GM18861 (cell line): Measurements from ENCODE around the gene ERP29.
"Not testable (repeated sequence)": the region's sequence is repeated elsewhere in the genome, so short reads cannot be mapped to it uniquely, and the experiment has no call there.

Source experiments
- ATAC-seq: cut with Tn5 transposase; IDR thresholded peaks from one replicate; pipeline ENCODE4 v1.9.1; 2021; ENCODE audit not compliant: unreplicated experiment

The ERP29 gene

GRCh38 chr12:112000820-112001219 is 12.4 kb upstream of the ERP29 start:
- ATAC-seq: no peak

- no peak for ATAC-seq
Measured at GRCh38 chr12:112001576-112001975, 11.7 kb upstream of the ERP29 start.

GRCh38 chr12:112004041-112004440 is 9.2 kb upstream of the ERP29 start:
- no peak for ATAC-seq

GRCh38 chr12:112005419-112006395 is 7.5 kb upstream of the ERP29 start:
- no peak for ATAC-seq

- ATAC-seq: no peak
Measured at GRCh38 chr12:112007945-112008344, 5.3 kb upstream of the ERP29 start.

GRCh38 chr12:112008918-112009317 is 4.3 kb upstream of the ERP29 start:
- ATAC-seq: no peak

GRCh38 chr12:112009596-112009995 is 3.6 kb upstream of the ERP29 start:
- not testable (repeated sequence) for ATAC-seq

GRCh38 chr12:112010415-112011344 is 2.5 kb upstream of the ERP29 start:
- no peak for ATAC-seq

- no peak for ATAC-seq
Measured at GRCh38 chr12:112011685-112012084, 1.5 kb upstream of the ERP29 start.

- no peak for ATAC-seq
Measured at GRCh38 chr12:112013601-112014402, 576 bp downstream of the ERP29 start.

GRCh38 chr12:112015938-112016337 is 2.7 kb downstream of the ERP29 start:
- ATAC-seq: no peak

- ATAC-seq: no peak
Measured at GRCh38 chr12:112017041-112017440, 3.8 kb downstream of the ERP29 start.

- ATAC-seq: no peak
Measured at GRCh38 chr12:112018571-112019237, 5.5 kb downstream of the ERP29 start.

GRCh38 chr12:112020947-112021457 is 7.8 kb downstream of the ERP29 start:
- ATAC-seq: no peak

- no peak for ATAC-seq
Measured at GRCh38 chr12:112022241-112023016, 9.2 kb downstream of the ERP29 start.

GRCh38 chr12:112023759-112024396 is 10.7 kb downstream of the ERP29 start:
- no peak for ATAC-seq

GRCh38 chr12:112025808-112026375 is 12.7 kb downstream of the ERP29 start:
- no peak for ATAC-seq

- ATAC-seq: no peak
Measured at GRCh38 chr12:112029301-112029700, 16.1 kb downstream of the ERP29 start.
